ENCODE data around the gene RAPGEF6. TPM values are rescaled to one million over a fixed set of nuclear protein-coding genes. Genes with fewer than 3 reads are reported as not detected.

The RAPGEF6 gene
- total and polyA plus RNA-seq, 2 of the 4 experiments (the other 2 are of a cell fraction) = 5.8 to 18.8 TPM

GRCh38 chr5:131515348-131515747 is 119.7 kb downstream of the RAPGEF6 start:
- H2BK15ac ChIP-seq (ENCODE audit: low read depth, low read length) = peak overlapping the region; percentile 78; the same call in 1 of the 3 replicates
- H3K27ac ChIP-seq (ENCODE audit: insufficient read depth, low read length) = no peak overlapping the region
- peaks cover 6 to 21% of the 10 kb centered on the region in 2 experiments for H3K79me1 ChIP-seq (ENCODE audit: low read depth in 1 of 2, low read length in 2 of 2)
- H3K4ac ChIP-seq (ENCODE audit: low read depth, low read length) = peak overlapping the region; percentile 36; the same call in 1 of the 2 replicates
- H3K4me1 ChIP-seq (ENCODE audit: control insufficient read depth, insufficient read depth, low read length) = peaks cover 9% of the 10 kb centered on the region
- peak overlapping the region; percentile 78; the same call in 1 of the 2 replicates for H3K23ac ChIP-seq (ENCODE audit: low read depth, low read length)
- POLR2A ChIA-PET (ENCODE audit: unreplicated experiment) = interaction anchor here (0.7 kb wide), 1 partner anchor 19 kb away, joined by 9 read pairs; no protein-coding TSS in a partner anchor
- H2BK5ac ChIP-seq (ENCODE audit: low read depth, low read length, poor library complexity, severe bottlenecking) = peak overlapping the region; percentile 87
- H4K8ac ChIP-seq (ENCODE audit: low read depth in 2 of 2, low read length in 2 of 2) = peak overlapping the region in 1 of 2 experiments; percentile 58; a peak in 1 of 4 replicates
- H3K9me3 ChIP-seq (ENCODE audit: control insufficient read depth, insufficient read depth, low read length) = no peaks in the 10 kb centered on the region
- no peak overlapping the region; the same call in 1 of the 2 replicates for H4K91ac ChIP-seq (ENCODE audit: insufficient read depth, low read depth, low read length)
- TF ChIP-seq MXI1 (IDR thresholded peaks at IDR 0.05; ENCODE audit: borderline replicate concordance, low read depth, low read length) = no peak
- 0 out of 2 replicates have a peak overlapping the region, but pooled peaks have one; percentile 60 for H2AK5ac ChIP-seq (ENCODE audit: low read depth, low read length)
- no peak overlapping the region for H2AFZ ChIP-seq (replicated peaks; ENCODE audit: low read length, poor library complexity)
- peak overlapping the region; percentile 43 for H2BK120ac ChIP-seq (ENCODE audit: low read depth, low read length)
- no peak overlapping the region; the same call in 1 of the 2 replicates for H3K18ac ChIP-seq (ENCODE audit: low read depth, low read length)
- in situ Hi-C loops (cut with MboI; ENCODE audit: low sequenced_read_pairs) (no loop called here), intact Hi-C loops (cut with micrococcal nuclease) (no loop called here), dilution Hi-C loops (cut with HindIII; ENCODE audit: low sequenced_read_pairs, unreplicated experiment) (no loop called here)
- ATAC-seq (ENCODE audit: low read depth) (peak; percentile 29; the same call in 1 of the 2 replicates), DNase-seq (peak; percentile 21)
- no peak overlapping the region for H2AK9ac ChIP-seq (replicated peaks; ENCODE audit: low read depth, low read length, poor library complexity)
- H3K9me1 ChIP-seq (ENCODE audit: insufficient read depth, low read length) = no peaks in the 10 kb centered on the region; the same call in 1 of the 2 replicates
- H4K20me1 ChIP-seq (ENCODE audit: insufficient read depth, low read length) = no peaks in the 10 kb centered on the region
- CTCF ChIA-PET = interaction anchor here (0.6 kb wide), 1 partner anchor 12 kb away, joined by 4 read pairs; no protein-coding TSS in a partner anchor
- BruUV-seq (replicated peaks) = no TSS peak
- H2BK20ac ChIP-seq (ENCODE audit: low read depth, low read length) = peak overlapping the region; percentile 88
- no peak overlapping the region for H3K56ac ChIP-seq (ENCODE audit: extremely low read depth, insufficient read depth, low read length)
- no peak overlapping the region for H3K9ac ChIP-seq (ENCODE audit: low read depth, low read length)
- no peak overlapping the region for H3K4me3 ChIP-seq (ENCODE audit: insufficient read depth, low read depth, low read length)
- no peaks in the 10 kb centered on the region for H3K27me3 ChIP-seq (ENCODE audit: control insufficient read depth, insufficient read depth, low read length)
- peak overlapping the region; percentile 86; the same call in 1 of the 2 replicates for H3K4me2 ChIP-seq (ENCODE audit: low read depth, low read length)
- no peaks in the 10 kb centered on the region for H3K36me3 ChIP-seq (ENCODE audit: control insufficient read depth, insufficient read depth, low read length)
- 86% methylated on average over 1 of the region's 3 CpGs; no CpG with 5 or more reads in 1 of the 2 experiments for WGBS, 2 experiments (ENCODE audit: extremely low coverage in 2 of 2, insufficient read length in 1 of 2)
- H4K5ac ChIP-seq (ENCODE audit: low read depth, low read length) = no peak overlapping the region; the same call in 1 of the 2 replicates
- H3K14ac ChIP-seq (replicated peaks; ENCODE audit: low read depth, low read length) = peak overlapping the region; percentile 78; the same call in 1 of the 2 replicates

All from IMR-90 (cell line).